ENCODE measurements around the gene ERN1. TPM values are rescaled to one million over a fixed set of nuclear protein-coding genes. Genes with fewer than 3 reads are reported as not detected.

ERN1 gene
- total and polyA plus RNA-seq, 2 donors (not counting 1 experiment from before 2014, with no cell fraction given): 3.3 to 11.7 TPM

DNA sequence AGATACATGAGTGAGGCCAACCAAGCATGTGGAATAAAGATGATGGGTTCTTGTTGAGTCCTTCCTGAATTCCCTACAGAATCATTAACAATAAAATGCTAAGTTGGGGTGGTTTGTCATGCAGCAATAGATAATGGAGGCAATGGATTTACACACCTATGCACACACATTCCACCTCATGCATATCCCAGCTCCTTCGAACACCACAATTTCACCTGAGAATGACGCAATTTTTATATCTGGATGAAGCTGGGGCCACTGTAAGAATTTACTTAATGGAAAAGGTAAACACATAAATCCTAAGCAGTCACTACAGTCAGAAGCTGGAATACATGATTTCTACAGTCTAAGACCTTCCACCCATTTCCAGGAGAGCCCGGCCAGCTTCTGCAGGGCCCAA is 59.7 kb downstream of the ERN1 start:
- Histone ChIP-seq H3K4me2 (ENCODE audit: extremely low read depth, insufficient read depth, low read length) (no peak overlapping the region), H3K4me3 (replicated peaks in 1 of 4; ENCODE audit: control extremely low read depth in 1 of 4, insufficient read depth in 1 of 4, low read depth in 3 of 4, low read length in 4 of 4) (no peak overlapping the region), H2AFZ (ENCODE audit: low read length) (no peak overlapping the region), H3K27ac (ENCODE audit: insufficient read depth, low read length) (no peak overlapping the region), H3K36me3 (ENCODE audit: control insufficient read depth, insufficient read depth, low read length) (peaks cover 2% of the 10 kb centered on the region), H4K20me1 (ENCODE audit: control insufficient read depth, extremely low read depth, insufficient read depth, low read length) (no peaks in the 10 kb centered on the region), H3K9me3 (ENCODE audit: control insufficient read depth, insufficient read depth, low read depth, low read length) (no peaks in the 10 kb centered on the region), H3K4me1 (ENCODE audit: control insufficient read depth, extremely low read depth, insufficient read depth, low read length) (no peaks in the 10 kb centered on the region), H3K79me2 (ENCODE audit: control insufficient read depth, insufficient read depth, low read length) (no peaks in the 10 kb centered on the region), H3K27me3 (ENCODE audit: control insufficient read depth, insufficient read depth, low read length) (no peaks in the 10 kb centered on the region), H3K9ac (ENCODE audit: insufficient read depth, low read length) (no peak overlapping the region)
- no peak for DNase-seq (ENCODE audit: low read depth in 2 of 2)
- TF ChIP-seq, protein P1, sequence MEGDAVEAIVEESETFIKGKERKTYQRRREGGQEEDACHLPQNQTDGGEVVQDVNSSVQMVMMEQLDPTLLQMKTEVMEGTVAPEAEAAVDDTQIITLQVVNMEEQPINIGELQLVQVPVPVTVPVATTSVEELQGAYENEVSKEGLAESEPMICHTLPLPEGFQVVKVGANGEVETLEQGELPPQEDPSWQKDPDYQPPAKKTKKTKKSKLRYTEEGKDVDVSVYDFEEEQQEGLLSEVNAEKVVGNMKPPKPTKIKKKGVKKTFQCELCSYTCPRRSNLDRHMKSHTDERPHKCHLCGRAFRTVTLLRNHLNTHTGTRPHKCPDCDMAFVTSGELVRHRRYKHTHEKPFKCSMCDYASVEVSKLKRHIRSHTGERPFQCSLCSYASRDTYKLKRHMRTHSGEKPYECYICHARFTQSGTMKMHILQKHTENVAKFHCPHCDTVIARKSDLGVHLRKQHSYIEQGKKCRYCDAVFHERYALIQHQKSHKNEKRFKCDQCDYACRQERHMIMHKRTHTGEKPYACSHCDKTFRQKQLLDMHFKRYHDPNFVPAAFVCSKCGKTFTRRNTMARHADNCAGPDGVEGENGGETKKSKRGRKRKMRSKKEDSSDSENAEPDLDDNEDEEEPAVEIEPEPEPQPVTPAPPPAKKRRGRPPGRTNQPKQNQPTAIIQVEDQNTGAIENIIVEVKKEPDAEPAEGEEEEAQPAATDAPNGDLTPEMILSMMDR (conservative IDR thresholded peaks at IDR 0.05 in 1 of 2, IDR thresholded peaks at IDR 0.05 in 1 of 2; ENCODE audit: low read depth in 1 of 2, low read length in 2 of 2): no peak

- Histone ChIP-seq H3K4me1 (ENCODE audit: control insufficient read depth, extremely low read depth, insufficient read depth, low read length) (no peaks in the 10 kb centered on the region), H3K9me3 (ENCODE audit: control insufficient read depth, insufficient read depth, low read depth, low read length) (no peaks in the 10 kb centered on the region), H4K20me1 (ENCODE audit: control insufficient read depth, extremely low read depth, insufficient read depth, low read length) (no peaks in the 10 kb centered on the region), H3K79me2 (ENCODE audit: control insufficient read depth, insufficient read depth, low read length) (no peaks in the 10 kb centered on the region), H2AFZ (ENCODE audit: low read length) (no peak overlapping the region), H3K36me3 (ENCODE audit: control insufficient read depth, insufficient read depth, low read length) (peaks cover 2% of the 10 kb centered on the region), H3K9ac (ENCODE audit: insufficient read depth, low read length) (no peak overlapping the region), H3K27me3 (ENCODE audit: control insufficient read depth, insufficient read depth, low read length) (no peaks in the 10 kb centered on the region), H3K4me2 (ENCODE audit: extremely low read depth, insufficient read depth, low read length) (no peak overlapping the region), H3K27ac (ENCODE audit: insufficient read depth, low read length) (no peak overlapping the region), H3K4me3 (replicated peaks in 1 of 4; ENCODE audit: control extremely low read depth in 1 of 4, insufficient read depth in 1 of 4, low read depth in 3 of 4, low read length in 4 of 4) (no peak overlapping the region)
- DNase-seq (ENCODE audit: low read depth in 2 of 2): no peak
- no peak for TF ChIP-seq EZH2 (IDR thresholded peaks at IDR 0.05; ENCODE audit: low read length, missing control alignments)
- TF ChIP-seq, protein P1 (conservative IDR thresholded peaks at IDR 0.05 in 1 of 2, IDR thresholded peaks at IDR 0.05 in 1 of 2; ENCODE audit: low read depth in 1 of 2, low read length in 2 of 2): no peak
Observed at GRCh38 chr17:64069143-64069542, 60.8 kb downstream of the ERN1 start.

DNA sequence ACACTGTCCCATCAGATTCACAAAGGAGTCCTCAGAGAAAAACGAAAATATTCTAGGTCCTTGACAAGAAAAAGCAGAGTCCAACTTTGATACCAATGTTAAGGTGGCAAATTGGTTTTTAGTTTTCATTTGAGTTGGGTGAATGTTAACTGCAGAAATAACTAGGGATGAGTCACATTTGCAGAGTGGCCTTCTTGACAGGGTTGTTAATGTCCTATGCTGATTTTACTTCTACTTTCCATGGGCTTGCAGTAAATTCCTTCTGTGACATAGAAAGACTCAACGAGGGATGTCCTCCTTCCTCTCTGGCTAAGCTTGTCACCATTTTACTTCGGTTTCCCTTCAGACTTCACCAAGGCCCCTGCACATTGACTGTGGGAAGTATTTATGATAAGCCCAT is 62.3 kb downstream of the ERN1 start:
- Histone ChIP-seq H3K79me2 (ENCODE audit: control insufficient read depth, insufficient read depth, low read length) (no peaks in the 10 kb centered on the region), H3K4me3 (replicated peaks in 1 of 4; ENCODE audit: control extremely low read depth in 1 of 4, insufficient read depth in 1 of 4, low read depth in 3 of 4, low read length in 4 of 4) (no peak overlapping the region), H3K36me3 (ENCODE audit: control insufficient read depth, insufficient read depth, low read length) (peaks cover 2% of the 10 kb centered on the region), H3K9ac (ENCODE audit: insufficient read depth, low read length) (no peak overlapping the region), H3K27ac (ENCODE audit: insufficient read depth, low read length) (no peak overlapping the region), H3K9me3 (ENCODE audit: control insufficient read depth, insufficient read depth, low read depth, low read length) (no peaks in the 10 kb centered on the region), H2AFZ (ENCODE audit: low read length) (no peak overlapping the region), H3K4me2 (ENCODE audit: extremely low read depth, insufficient read depth, low read length) (no peak overlapping the region), H3K4me1 (ENCODE audit: control insufficient read depth, extremely low read depth, insufficient read depth, low read length) (no peaks in the 10 kb centered on the region), H4K20me1 (ENCODE audit: control insufficient read depth, extremely low read depth, insufficient read depth, low read length) (no peaks in the 10 kb centered on the region), H3K27me3 (ENCODE audit: control insufficient read depth, insufficient read depth, low read length) (no peaks in the 10 kb centered on the region)
- DNase-seq (ENCODE audit: low read depth in 2 of 2): peak in 1 of 2 donors; percentile 13
- TF ChIP-seq EZH2 (IDR thresholded peaks at IDR 0.05; ENCODE audit: low read length, missing control alignments): no peak
- TF ChIP-seq, protein P1 (conservative IDR thresholded peaks at IDR 0.05 in 1 of 2, IDR thresholded peaks at IDR 0.05 in 1 of 2; ENCODE audit: low read depth in 1 of 2, low read length in 2 of 2): no peak
